GM13976 (cell line): ENCODE data around the gene HECTD1.
"Not testable (repeated sequence)": the region's sequence is repeated elsewhere in the genome, so short reads cannot be mapped to it uniquely, and the experiment has no call there.

ENCODE experiments used
- DNase-seq: peaks from one replicate; pipeline ENCODE4 v3.0.0; 2012; ENCODE audit warnings: low spot score
- CTCF ChIP-seq: IDR thresholded peaks from 2 replicates; pipeline ENCODE4 v1.5.1; 2012; ENCODE audit warnings: borderline replicate concordance, mild to moderate bottlenecking; ENCODE audit not compliant: insufficient read depth; ENCODE audit errors: extremely low read depth, missing control alignments, control extremely low read depth
- in situ Hi-C: fragments of 300-500 bp; cut with MboI; formaldehyde crosslinking; loops from one replicate; pipeline ENCODE4 v1.12.0; 2022; ENCODE audit warnings: low sequenced_read_pairs, mixed read lengths, inconsistent platforms; ENCODE audit not compliant: unreplicated experiment

Gene HECTD1

GRCh38 chr14:31190717-31191263 lies 16.8 kb downstream of the HECTD1 start:
- in situ Hi-C loops, result no loop called here
- TF ChIP-seq CTCF, result no peak

GRCh38 chr14:31190219-31190603 lies 17.4 kb downstream of the HECTD1 start:
- no peak for DNase-seq
- in situ Hi-C loops, result no loop called here
- TF ChIP-seq CTCF, result no peak

More at GRCh38 chr14:31190717-31191263, 16.8 kb downstream of the HECTD1 start:
- no peak for DNase-seq

- TF ChIP-seq CTCF, result no peak
- DNase-seq, result no peak
- in situ Hi-C loops, result no loop called here
These were observed 18.0 kb downstream of the HECTD1 start for GRCh38 chr14:31189346-31190218.

- DNase-seq, result no peak
- in situ Hi-C loops, result no loop called here
- no peak for TF ChIP-seq CTCF
These were observed 18.8 kb downstream of the HECTD1 start for GRCh38 chr14:31188744-31189143.

- in situ Hi-C loops, result not testable (repeated sequence)
These were observed 25.6 kb downstream of the HECTD1 start for GRCh38 chr14:31182016-31182415.

GRCh38 chr14:31181271-31181670 lies 26.3 kb downstream of the HECTD1 start:
- in situ Hi-C loops, result no loop called here
- DNase-seq, result no peak
- TF ChIP-seq CTCF, result no peak

More at GRCh38 chr14:31182016-31182415, 25.6 kb downstream of the HECTD1 start:
- DNase-seq, result not testable (repeated sequence)
